Neutrophil (primary cell): ENCODE data around the gene PSRC1.

Experiments
- H3K27ac ChIP-seq: fragments of 200-600 bp; sonication (generic); 2 replicates; pipeline ENCODE4 v1.5.1; 2016; ENCODE audit warnings: mild to moderate bottlenecking, moderate library complexity
- H3K27me3 ChIP-seq: fragments of 200-600 bp; sonication (generic); 2 replicates; pipeline ENCODE4 v1.6.0; 2016; ENCODE audit warnings: mild to moderate bottlenecking
- H3K36me3 ChIP-seq: fragments of 200-600 bp; sonication (generic); 2 replicates; pipeline ENCODE4 v1.5.1; 2017
- H3K4me1 ChIP-seq, 2 experiments: fragments of 200-600 bp in 1 of 2; sonication (generic) in 1 of 2; 1 replicate in 1 of 2; 2 replicates in 1 of 2; pipeline versions ENCODE4 v1.5.1 to v1.6.1; 2013 to 2016; ENCODE audit warnings: low read depth in 1 of 2, low read length in 1 of 2, mild to moderate bottlenecking in 1 of 2, moderate library complexity in 1 of 2; ENCODE audit not compliant: control insufficient read depth in 1 of 2, insufficient read depth in 1 of 2
- H3K4me3 ChIP-seq, 2 experiments: fragments of 200-600 bp in 1 of 2; sonication (generic) in 1 of 2; 1 replicate in 1 of 2; 2 replicates in 1 of 2; pipeline ENCODE4 v1.5.1; 2013 to 2016; ENCODE audit warnings: low read depth in 1 of 2, low read length in 1 of 2, mild to moderate bottlenecking in 1 of 2, moderate library complexity in 1 of 2
- H3K9me3 ChIP-seq: fragments of 200-600 bp; sonication (generic); 2 replicates; pipeline ENCODE4 v1.5.1; 2016
- TF ChIP-seq, protein P1 (sequence below): fragments of 200-600 bp; sonication (generic); IDR thresholded peaks from 2 replicates; pipeline ENCODE4 v1.5.1; 2016; ENCODE audit warnings: antibody characterized with exemption

PSRC1 gene

DNA sequence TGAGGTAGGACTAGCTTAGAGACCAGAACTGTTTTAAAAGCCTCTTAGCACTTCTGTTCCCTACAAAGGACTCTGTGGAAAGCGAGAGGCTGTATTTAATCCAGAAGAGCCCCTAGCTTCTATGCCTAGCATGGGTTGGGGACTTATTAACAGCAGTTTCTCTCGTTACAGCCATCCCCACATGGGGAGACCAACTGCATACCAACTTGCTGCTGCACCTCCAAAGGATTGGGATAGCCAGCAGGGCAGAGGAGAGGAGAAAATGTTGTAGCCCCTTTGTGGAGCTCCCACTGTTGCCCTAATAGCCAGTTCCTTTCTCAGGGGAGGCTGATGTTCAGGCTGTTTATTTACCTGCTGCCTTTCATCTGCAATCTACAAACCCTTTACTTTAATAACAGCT is 44.6 kb downstream of the PSRC1 start:
- H3K27me3 ChIP-seq, result peaks cover 33% of the 10 kb centered on the region
- H3K27ac ChIP-seq, result no peak overlapping the region
- H3K9me3 ChIP-seq, result no peaks in the 10 kb centered on the region
- TF ChIP-seq, protein P1, sequence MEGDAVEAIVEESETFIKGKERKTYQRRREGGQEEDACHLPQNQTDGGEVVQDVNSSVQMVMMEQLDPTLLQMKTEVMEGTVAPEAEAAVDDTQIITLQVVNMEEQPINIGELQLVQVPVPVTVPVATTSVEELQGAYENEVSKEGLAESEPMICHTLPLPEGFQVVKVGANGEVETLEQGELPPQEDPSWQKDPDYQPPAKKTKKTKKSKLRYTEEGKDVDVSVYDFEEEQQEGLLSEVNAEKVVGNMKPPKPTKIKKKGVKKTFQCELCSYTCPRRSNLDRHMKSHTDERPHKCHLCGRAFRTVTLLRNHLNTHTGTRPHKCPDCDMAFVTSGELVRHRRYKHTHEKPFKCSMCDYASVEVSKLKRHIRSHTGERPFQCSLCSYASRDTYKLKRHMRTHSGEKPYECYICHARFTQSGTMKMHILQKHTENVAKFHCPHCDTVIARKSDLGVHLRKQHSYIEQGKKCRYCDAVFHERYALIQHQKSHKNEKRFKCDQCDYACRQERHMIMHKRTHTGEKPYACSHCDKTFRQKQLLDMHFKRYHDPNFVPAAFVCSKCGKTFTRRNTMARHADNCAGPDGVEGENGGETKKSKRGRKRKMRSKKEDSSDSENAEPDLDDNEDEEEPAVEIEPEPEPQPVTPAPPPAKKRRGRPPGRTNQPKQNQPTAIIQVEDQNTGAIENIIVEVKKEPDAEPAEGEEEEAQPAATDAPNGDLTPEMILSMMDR, result no peak
- no peaks in the 10 kb centered on the region for H3K4me1 ChIP-seq
- no peak overlapping the region for H3K4me3 ChIP-seq
- peaks cover 59% of the 10 kb centered on the region for H3K36me3 ChIP-seq

DNA sequence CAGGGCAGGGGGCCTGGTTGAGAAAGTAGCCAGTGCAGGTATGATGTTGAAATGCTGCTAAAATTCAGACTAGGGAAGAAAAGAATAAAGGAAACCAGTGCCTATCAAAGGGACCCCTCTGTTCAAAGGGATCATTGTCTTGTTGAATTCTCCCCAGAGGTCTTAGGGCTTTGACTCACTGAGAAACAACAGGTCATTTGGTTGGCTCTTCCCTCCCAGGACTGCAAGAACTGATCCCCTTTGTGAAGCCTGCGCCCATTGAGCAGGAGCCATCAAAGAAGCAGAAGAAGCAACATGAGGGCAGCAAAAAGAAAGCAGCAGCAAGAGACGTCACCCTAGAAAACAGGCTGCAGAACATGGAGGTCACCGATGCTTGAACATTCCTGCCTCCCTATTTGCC is 45.4 kb downstream of the PSRC1 start:
- H3K36me3 ChIP-seq, result peaks cover 68% of the 10 kb centered on the region
- H3K27me3 ChIP-seq, result peaks cover 25% of the 10 kb centered on the region
- no peak overlapping the region for H3K27ac ChIP-seq
- no peak overlapping the region for H3K4me3 ChIP-seq
- H3K4me1 ChIP-seq, result no peaks in the 10 kb centered on the region
- H3K9me3 ChIP-seq, result no peaks in the 10 kb centered on the region
- TF ChIP-seq, protein P1, result no peak

DNA sequence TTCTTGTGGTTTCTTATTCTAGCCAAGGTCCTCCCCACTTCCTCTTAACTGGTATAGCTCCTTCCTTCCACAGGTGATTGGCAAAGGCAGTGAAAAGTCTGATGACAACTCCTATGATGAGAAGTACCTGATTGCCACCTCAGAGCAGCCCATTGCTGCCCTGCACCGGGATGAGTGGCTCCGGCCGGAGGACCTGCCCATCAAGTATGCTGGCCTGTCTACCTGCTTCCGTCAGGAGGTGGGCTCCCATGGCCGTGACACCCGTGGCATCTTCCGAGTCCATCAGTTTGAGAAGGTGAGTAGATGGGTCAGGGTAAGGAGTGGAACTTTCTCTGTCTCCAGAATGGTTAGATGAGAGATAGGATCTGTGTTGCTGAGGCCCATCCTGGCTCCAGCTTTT is 47.8 kb downstream of the PSRC1 start:
- Histone ChIP-seq H3K27me3 (peaks cover under 1% of the 10 kb centered on the region), H3K36me3 (peaks cover 91% of the 10 kb centered on the region)

DNA sequence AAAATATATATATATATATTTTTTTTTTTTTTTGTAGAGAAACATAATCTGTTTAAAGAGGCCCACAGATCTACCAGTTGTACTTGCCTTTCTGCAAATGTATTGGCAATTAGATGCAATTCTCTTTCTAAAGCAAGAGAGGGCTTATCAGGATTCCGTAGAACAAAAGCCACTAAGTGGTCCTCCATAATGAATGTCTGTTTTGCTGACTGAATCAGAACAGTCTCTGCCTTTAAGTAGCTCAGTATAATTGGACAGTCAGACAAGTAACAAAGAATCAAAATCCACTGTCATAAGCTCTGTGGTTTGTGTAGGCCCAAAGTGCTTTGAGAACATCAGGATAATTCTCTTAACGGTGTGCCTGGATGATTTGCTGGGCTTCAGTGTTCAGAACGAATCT is 51.9 kb downstream of the PSRC1 start:
- Histone ChIP-seq H3K9me3 (no peaks in the 10 kb centered on the region), H3K27me3 (no peaks in the 10 kb centered on the region), H3K27ac (no peak overlapping the region), H3K4me1 (no peaks in the 10 kb centered on the region), H3K36me3 (peaks cover 76% of the 10 kb centered on the region), H3K4me3 (no peak overlapping the region)
- TF ChIP-seq, protein P1, result no peak

More for the DNA sequence above, 47.8 kb downstream of the PSRC1 start:
- Histone ChIP-seq H3K9me3 (no peaks in the 10 kb centered on the region), H3K4me3 (no peak overlapping the region), H3K4me1 (no peaks in the 10 kb centered on the region), H3K27ac (no peak overlapping the region)
- TF ChIP-seq, protein P1, result no peak
